Adrenal gland (tissue), 5 donors: ENCODE data around the gene DIP2C.

Experiments used
- POLR2A ChIP-seq, 2 donors: fragments of 450-650 bp; IDR thresholded peaks; one replicate each; pipeline ENCODE4 v1.6.1; 2017; ENCODE audit warnings: antibody characterized with exemption in 2 of 2, mild to moderate bottlenecking in 2 of 2, moderate library complexity in 1 of 2
- TF ChIP-seq, protein P1 (sequence below), 6 experiments: fragments of 450-650 bp in 4 of 6; fragments of 200-600 bp in 2 of 6; sonication (generic) in 1 of 6; IDR thresholded peaks; 1 replicate in 5 of 6; 2 replicates in 1 of 6; pipeline versions ENCODE4 v1.5.1 to v1.8.0; 2016 to 2021; ENCODE audit warnings: antibody characterized with exemption in 6 of 6, mild to moderate bottlenecking in 2 of 6, moderate library complexity in 1 of 6
- donor health status: DM: no; HTN: no; CAD: no.

DNA sequence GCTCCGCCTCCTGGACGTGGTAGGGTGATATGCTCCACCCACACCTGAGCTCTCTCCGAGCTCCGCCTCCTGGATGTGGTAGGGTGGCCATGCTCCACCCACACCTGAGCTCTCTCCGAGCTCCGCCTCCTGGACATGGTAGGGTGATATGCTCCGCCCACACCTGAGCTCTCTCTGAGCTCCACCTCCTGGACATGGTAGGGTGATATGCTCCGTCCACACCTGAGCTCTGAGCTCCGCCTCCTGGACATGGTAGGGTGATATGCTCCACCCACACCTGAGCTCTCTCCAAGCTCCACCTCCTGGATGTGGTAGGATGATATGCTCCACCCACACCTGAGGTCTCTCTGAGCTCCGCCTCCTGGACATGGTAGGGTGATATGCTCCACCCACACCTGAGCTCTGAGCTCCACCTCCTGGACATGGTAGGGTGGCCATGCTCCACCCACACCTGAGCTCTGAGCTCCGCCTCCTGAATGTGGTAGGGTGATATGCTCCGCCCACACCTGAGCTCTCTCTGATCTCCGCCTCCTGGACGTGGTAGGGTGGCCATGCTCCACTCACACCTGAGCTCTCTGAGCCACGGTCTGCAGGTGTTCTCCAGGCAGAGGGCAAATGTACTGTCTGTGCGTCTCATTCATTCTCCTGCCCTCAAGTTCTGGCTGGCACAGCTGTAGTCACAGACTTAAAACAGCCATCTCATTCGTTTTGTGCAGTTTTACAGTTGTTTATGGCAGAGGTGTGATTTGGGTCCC, 252.4 kb downstream of the DIP2C start:
- TF ChIP-seq, protein P1, sequence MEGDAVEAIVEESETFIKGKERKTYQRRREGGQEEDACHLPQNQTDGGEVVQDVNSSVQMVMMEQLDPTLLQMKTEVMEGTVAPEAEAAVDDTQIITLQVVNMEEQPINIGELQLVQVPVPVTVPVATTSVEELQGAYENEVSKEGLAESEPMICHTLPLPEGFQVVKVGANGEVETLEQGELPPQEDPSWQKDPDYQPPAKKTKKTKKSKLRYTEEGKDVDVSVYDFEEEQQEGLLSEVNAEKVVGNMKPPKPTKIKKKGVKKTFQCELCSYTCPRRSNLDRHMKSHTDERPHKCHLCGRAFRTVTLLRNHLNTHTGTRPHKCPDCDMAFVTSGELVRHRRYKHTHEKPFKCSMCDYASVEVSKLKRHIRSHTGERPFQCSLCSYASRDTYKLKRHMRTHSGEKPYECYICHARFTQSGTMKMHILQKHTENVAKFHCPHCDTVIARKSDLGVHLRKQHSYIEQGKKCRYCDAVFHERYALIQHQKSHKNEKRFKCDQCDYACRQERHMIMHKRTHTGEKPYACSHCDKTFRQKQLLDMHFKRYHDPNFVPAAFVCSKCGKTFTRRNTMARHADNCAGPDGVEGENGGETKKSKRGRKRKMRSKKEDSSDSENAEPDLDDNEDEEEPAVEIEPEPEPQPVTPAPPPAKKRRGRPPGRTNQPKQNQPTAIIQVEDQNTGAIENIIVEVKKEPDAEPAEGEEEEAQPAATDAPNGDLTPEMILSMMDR (IDR thresholded peaks at IDR 0.05) = no peak
- no peak for TF ChIP-seq POLR2A (IDR thresholded peaks at IDR 0.05)
